HG02610 (cell line): ENCODE data around the gene C3orf22.
"Not testable (repeated sequence)": the region's sequence is repeated elsewhere in the genome, so short reads cannot be mapped to it uniquely, and the experiment has no call there.

Source experiments
- ATAC-seq: cut with Tn5 transposase; IDR thresholded peaks from one replicate; pipeline ENCODE4 v1.9.1; 2021; ENCODE audit warnings: mild to moderate bottlenecking, moderate library complexity; ENCODE audit not compliant: unreplicated experiment

The C3orf22 gene

DNA sequence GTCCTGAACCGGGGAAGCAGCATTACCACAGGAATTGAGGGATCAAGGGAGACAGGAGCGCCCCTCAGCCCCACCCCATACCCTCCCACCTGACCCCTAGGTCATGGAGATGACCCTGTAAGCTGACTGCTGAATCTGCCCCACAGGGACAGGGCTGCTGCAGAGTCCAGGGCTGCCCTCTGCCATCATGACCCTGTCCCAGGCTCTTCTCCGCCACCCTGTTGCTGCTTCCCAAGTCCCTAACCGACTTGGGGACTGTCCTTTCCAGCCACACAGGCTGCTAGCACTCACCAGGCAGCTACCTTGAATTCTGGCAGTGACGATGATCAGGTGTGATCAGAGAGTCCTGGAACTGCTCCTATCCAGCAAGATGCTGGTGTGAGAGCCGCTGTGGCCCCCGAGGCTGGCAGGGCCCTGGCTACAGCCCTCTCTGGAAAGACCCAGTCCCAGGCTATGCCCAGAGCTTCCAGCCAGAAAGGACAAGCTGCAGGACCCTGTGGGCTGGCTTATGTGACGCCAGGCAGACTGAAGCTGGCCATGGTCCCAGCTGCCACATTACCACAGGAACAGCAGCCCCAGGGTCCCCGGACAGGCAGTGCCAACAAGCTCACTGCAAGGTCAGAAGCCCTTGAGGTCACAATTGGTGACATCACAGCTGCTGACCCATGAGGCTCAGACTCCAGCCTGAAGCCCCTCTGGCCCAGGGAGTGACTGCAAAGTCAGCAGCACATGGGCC lies at the start of gene C3orf22:
C3orf22 (minus strand) TSS at position 597 of the 736 bp plus-strand sequence. CDS start 5,542 bp downstream, outside the sequence.
- ATAC-seq = no peak

- no peak for ATAC-seq
Measured at GRCh38 chr3:126607214-126607908, 48.6 kb upstream of the C3orf22 start.

GRCh38 chr3:126606001-126606400 lies 47.3 kb upstream of the C3orf22 start:
- ATAC-seq = no peak

GRCh38 chr3:126604691-126605090 lies 46.0 kb upstream of the C3orf22 start:
- ATAC-seq = no peak

GRCh38 chr3:126599101-126599500 lies 40.4 kb upstream of the C3orf22 start:
- ATAC-seq = no peak

GRCh38 chr3:126595479-126595878 lies 36.7 kb upstream of the C3orf22 start:
- not testable (repeated sequence) for ATAC-seq

- not testable (repeated sequence) for ATAC-seq
Measured at GRCh38 chr3:126591515-126591914, 32.8 kb upstream of the C3orf22 start.

DNA sequence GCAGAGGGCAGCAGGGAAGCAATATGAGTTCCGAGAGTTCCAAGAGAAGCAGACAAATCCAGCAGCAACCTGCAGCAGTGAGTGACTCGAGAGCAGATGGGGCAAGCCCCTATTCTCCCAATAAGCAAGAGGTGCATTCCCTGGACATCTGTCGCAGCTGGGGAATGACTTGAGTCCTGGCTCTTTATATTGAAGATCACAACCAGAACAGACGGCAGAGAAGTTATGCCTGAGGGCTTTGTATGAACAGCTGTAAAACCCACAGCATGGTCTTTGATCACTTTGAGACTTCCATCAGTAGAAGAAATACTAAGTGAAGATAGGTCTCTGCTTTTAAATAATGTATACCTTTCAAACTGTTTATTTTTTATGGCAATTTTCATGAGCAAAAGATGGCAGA lies 23.6 kb upstream of the C3orf22 start:
- ATAC-seq = no peak

DNA sequence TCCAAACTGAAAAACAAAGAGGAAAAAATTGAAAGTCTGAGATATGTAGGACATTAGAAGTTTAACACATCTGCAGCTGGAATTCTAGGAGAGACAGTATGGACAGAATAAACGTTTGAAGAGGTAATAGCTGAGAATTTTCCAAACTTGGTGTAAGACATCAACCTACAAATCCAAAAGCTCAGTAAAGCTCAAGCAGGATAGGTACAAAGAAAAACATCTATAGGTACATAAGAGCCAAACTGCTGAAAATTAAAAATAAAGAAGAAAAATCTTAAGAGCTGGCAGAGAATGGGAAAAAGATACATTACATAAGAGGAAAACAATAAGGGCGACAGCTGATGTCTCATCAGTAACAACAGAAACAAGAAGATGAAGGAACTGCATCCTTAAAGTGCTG lies 22.8 kb upstream of the C3orf22 start:
- ATAC-seq = no peak

DNA sequence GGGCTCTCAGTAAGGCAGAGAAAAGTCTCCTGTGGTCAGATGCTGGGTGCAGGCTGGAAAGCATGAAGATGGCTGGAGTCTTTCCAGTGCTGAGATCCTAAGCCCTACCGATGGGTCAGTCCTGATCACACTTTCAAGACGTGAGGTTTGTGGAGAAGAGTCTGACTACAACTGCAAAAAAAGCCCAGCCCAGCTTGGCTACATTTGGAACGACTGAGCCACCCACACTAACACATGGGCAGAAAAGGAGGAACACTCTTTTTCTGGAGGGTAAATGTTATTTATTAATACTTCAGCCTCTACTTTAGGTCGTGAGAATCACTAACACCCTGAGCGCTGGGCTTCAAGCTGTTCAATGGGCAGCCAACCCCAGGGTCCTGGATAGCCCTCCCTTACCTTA lies 22.0 kb upstream of the C3orf22 start:
- ATAC-seq = no peak

- ATAC-seq = no peak
Measured at GRCh38 chr3:126578702-126579101, 20.0 kb upstream of the C3orf22 start.

- ATAC-seq = no peak
Measured at GRCh38 chr3:126577261-126577660, 18.5 kb upstream of the C3orf22 start.

- ATAC-seq = no peak
Measured at GRCh38 chr3:126573492-126574117, 14.9 kb upstream of the C3orf22 start.

- ATAC-seq = no peak
Measured at GRCh38 chr3:126571078-126571477, 12.3 kb upstream of the C3orf22 start.

- ATAC-seq = no peak
Measured at GRCh38 chr3:126570103-126570541, 11.4 kb upstream of the C3orf22 start.

DNA sequence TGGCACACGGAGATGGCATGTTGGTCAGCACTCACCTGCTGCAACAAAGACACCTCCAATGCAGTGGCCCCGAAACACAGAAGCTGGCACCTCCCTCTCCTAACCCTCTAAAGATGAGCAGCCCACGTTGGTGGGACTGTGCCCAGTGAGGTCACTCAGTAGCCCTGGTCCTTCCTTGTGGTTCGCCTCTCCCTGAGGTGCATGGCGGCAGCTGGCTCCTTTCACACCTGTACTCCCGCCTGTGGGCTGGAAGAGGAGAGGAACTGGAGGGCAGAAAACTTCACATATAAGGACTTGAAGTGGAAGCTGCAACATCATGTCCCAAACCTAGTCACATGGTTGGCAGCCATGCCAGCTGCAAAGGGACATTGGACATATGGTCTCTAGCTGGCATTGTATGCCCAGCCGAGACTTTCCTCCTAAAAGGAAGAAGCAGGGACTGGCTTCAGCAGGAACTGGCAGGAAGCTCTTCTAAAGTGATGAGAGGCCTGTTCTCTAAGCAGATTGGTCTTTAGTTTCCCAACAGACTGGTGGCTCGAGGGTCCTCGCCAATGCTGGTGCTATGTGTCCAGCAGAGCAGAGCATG lies 10.8 kb upstream of the C3orf22 start:
- ATAC-seq = no peak

- no peak for ATAC-seq
Measured at GRCh38 chr3:126568776-126569342, 10.1 kb upstream of the C3orf22 start.

DNA sequence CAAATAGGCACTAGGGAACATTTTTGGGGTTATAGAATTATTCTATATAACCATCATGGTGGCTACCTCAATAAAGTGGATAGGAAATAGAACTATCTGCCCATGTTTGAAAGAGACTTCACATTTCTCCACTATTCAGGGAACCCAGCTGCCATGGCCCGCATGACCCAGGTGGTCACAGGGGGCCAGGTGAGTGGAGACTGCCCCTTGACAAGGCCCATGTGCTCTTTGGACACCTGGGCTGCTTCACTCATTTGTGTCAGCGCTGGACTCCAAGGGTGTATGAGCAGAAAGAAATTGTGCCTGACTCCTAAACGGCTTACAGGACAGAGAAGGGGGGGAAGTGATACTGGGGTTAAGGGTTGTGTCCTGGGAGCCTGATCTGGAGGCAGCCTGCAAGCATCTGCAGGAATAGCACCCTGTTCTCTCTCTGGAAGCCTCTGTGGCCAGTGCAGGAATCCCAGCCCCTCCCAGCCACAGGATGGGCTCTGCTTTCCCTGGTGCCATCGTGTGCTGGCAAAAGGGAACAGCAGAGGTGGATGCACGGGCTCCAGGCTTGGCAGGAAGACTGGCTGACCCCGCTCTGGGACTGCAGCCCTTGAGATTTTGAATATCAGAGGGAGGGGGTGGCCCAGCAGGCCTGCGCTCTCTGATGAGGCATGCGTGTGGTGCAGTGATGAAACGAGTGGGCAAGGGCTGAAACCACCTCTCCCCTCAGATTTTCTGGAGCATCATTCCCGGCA lies 9.1 kb upstream of the C3orf22 start:
- no peak for ATAC-seq

DNA sequence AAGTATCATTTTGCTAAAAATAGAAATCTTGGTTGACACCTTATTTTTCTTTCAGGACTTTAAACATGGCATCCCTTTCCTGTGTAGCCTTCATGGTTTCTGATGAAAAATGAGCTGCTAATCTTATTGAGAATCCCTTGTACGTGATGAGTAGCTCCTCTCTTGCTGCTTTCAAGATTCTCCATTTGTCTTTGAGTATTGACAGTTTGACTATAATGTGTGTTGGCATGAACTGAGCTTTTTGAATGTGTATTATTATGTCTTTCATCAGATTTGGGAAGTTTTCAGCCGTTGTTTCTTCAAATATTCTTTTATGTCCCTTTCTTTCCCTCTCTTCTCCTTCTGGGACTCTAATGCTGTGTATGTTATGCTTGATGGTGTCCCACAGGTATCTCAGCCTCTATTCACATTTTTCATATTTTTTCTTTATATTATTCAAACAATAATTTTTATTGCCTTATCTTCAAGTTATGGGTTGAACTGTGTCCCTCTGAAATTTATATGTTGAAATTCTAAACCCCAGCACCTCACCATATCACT lies 4.1 kb upstream of the C3orf22 start:
- no peak for ATAC-seq

GRCh38 chr3:126557761-126558160 lies 971 bp downstream of the C3orf22 start:
- ATAC-seq = no peak
